Ectodermal cell (in vitro differentiated cells): ENCODE data around the gene CLEC3B.

Source experiments
- H3K27ac ChIP-seq: 2 replicates; pipeline ENCODE4 v1.7.0; 2013; ENCODE audit warnings: mild to moderate bottlenecking, low read depth, low read length; ENCODE audit not compliant: insufficient read depth, poor library complexity, severe bottlenecking
- H3K27me3 ChIP-seq: 2 replicates; pipeline ENCODE4 v1.7.0; 2013; ENCODE audit warnings: mild to moderate bottlenecking, low read length; ENCODE audit not compliant: insufficient read depth, control insufficient read depth, poor library complexity, severe bottlenecking
- H3K36me3 ChIP-seq: one replicate; pipeline ENCODE4 v1.7.0; 2013; ENCODE audit warnings: low read length; ENCODE audit not compliant: control insufficient read depth, insufficient read depth
- H3K4me1 ChIP-seq: one replicate; pipeline ENCODE4 v1.7.0; 2013; ENCODE audit warnings: low read length; ENCODE audit not compliant: control insufficient read depth, insufficient read depth
- H3K4me3 ChIP-seq: 2 replicates; pipeline ENCODE4 v1.7.0; 2013; ENCODE audit warnings: low read depth, low read length, control low read depth; ENCODE audit not compliant: insufficient read depth
- H3K9me3 ChIP-seq: 2 replicates; pipeline ENCODE4 v1.7.0; 2013; ENCODE audit warnings: mild to moderate bottlenecking, low read length, moderate library complexity; ENCODE audit not compliant: control insufficient read depth
- WGBS, 2 experiments: methylation state at CpG; one replicate each; pipeline ENCODE4 v1.1.7; 2013; ENCODE audit warnings: missing lambda C conversion rate in 2 of 2; 5-methylcytosine and 5-hydroxymethylcytosine counted together

The CLEC3B gene

GRCh38 chr3:45016916-45017315, 9.2 kb upstream of the CLEC3B start:
- Histone ChIP-seq H3K36me3 (no peaks in the 10 kb centered on the region), H3K27ac (no peak overlapping the region), H3K9me3 (no peaks in the 10 kb centered on the region), H3K4me1 (no peaks in the 10 kb centered on the region), H3K4me3 (no peak overlapping the region), H3K27me3 (no peaks in the 10 kb centered on the region)
- WGBS, 2 experiments = 82 to 95% methylated on average over 2 of the region's 2 CpGs

- WGBS, 2 experiments = 89 to 94% methylated on average over 5 of the region's 5 CpGs
- Histone ChIP-seq H3K36me3 (no peaks in the 10 kb centered on the region), H3K4me3 (no peak overlapping the region), H3K4me1 (no peaks in the 10 kb centered on the region), H3K27ac (no peak overlapping the region), H3K27me3 (no peaks in the 10 kb centered on the region), H3K9me3 (no peaks in the 10 kb centered on the region)
Measured at GRCh38 chr3:45017821-45018220, 8.3 kb upstream of the CLEC3B start.

- WGBS, 2 experiments = 94 to 95% methylated on average over 8 of the region's 8 CpGs
- no peaks in the 10 kb centered on the region for H3K9me3 ChIP-seq
- H3K36me3 ChIP-seq = no peaks in the 10 kb centered on the region
Measured at GRCh38 chr3:45020534-45020933, 5.6 kb upstream of the CLEC3B start.

GRCh38 chr3:45021524-45022297, 4.4 kb upstream of the CLEC3B start:
- WGBS, 2 experiments = 87 to 89% methylated on average over 12 of the region's 12 CpGs
- Histone ChIP-seq H3K9me3 (no peaks in the 10 kb centered on the region), H3K4me3 (no peak overlapping the region), H3K27ac (no peak overlapping the region), H3K27me3 (no peaks in the 10 kb centered on the region), H3K4me1 (no peaks in the 10 kb centered on the region), H3K36me3 (no peaks in the 10 kb centered on the region)

More at GRCh38 chr3:45020534-45020933, 5.6 kb upstream of the CLEC3B start:
- Histone ChIP-seq H3K27ac (no peak overlapping the region), H3K27me3 (no peaks in the 10 kb centered on the region), H3K4me3 (no peak overlapping the region), H3K4me1 (no peaks in the 10 kb centered on the region)

GRCh38 chr3:45023675-45024074, 2.4 kb upstream of the CLEC3B start:
- H3K4me1 ChIP-seq = no peaks in the 10 kb centered on the region
- no peaks in the 10 kb centered on the region for H3K9me3 ChIP-seq
- no peaks in the 10 kb centered on the region for H3K27me3 ChIP-seq
- no peaks in the 10 kb centered on the region for H3K36me3 ChIP-seq
- no peak overlapping the region for H3K4me3 ChIP-seq
- H3K27ac ChIP-seq = no peak overlapping the region
- 80 to 85% methylated on average over 3 of the region's 3 CpGs for WGBS, 2 experiments

GRCh38 chr3:45024542-45025255, 1.4 kb upstream of the CLEC3B start:
- H3K4me3 ChIP-seq = no peak overlapping the region
- no peak overlapping the region for H3K27ac ChIP-seq
- H3K27me3 ChIP-seq = no peaks in the 10 kb centered on the region
- WGBS, 2 experiments = 89 to 90% methylated on average over 6 of the region's 6 CpGs
- no peaks in the 10 kb centered on the region for H3K36me3 ChIP-seq
- no peaks in the 10 kb centered on the region for H3K4me1 ChIP-seq
- H3K9me3 ChIP-seq = no peaks in the 10 kb centered on the region

GRCh38 chr3:45026957-45027356, 854 bp downstream of the CLEC3B start:
- H3K4me1 ChIP-seq = no peaks in the 10 kb centered on the region
- H3K36me3 ChIP-seq = no peaks in the 10 kb centered on the region

GRCh38 chr3:45027441-45027840, 1.3 kb downstream of the CLEC3B start:
- no peaks in the 10 kb centered on the region for H3K27me3 ChIP-seq
- WGBS, 2 experiments = 95 to 98% methylated on average over 4 of the region's 4 CpGs
- H3K36me3 ChIP-seq = no peaks in the 10 kb centered on the region
- no peaks in the 10 kb centered on the region for H3K4me1 ChIP-seq
- no peak overlapping the region for H3K27ac ChIP-seq
- no peak overlapping the region for H3K4me3 ChIP-seq
- H3K9me3 ChIP-seq = no peaks in the 10 kb centered on the region

More at GRCh38 chr3:45026957-45027356, 854 bp downstream of the CLEC3B start:
- no peaks in the 10 kb centered on the region for H3K27me3 ChIP-seq
- H3K27ac ChIP-seq = no peak overlapping the region
- 66 to 72% methylated on average over 4 of the region's 4 CpGs for WGBS, 2 experiments
- no peaks in the 10 kb centered on the region for H3K9me3 ChIP-seq
- H3K4me3 ChIP-seq = no peak overlapping the region

- Histone ChIP-seq H3K27me3 (peaks cover 14% of the 10 kb centered on the region), H3K4me3 (no peak overlapping the region), H3K9me3 (no peaks in the 10 kb centered on the region), H3K27ac (no peak overlapping the region), H3K4me1 (no peaks in the 10 kb centered on the region), H3K36me3 (no peaks in the 10 kb centered on the region)
- WGBS, 2 experiments = 93 to 98% methylated on average over 2 of the region's 2 CpGs
Measured at GRCh38 chr3:45029216-45029615, 3.1 kb downstream of the CLEC3B start.

- Histone ChIP-seq H3K27me3 (peaks cover 18% of the 10 kb centered on the region), H3K4me1 (no peaks in the 10 kb centered on the region), H3K27ac (no peak overlapping the region), H3K36me3 (no peaks in the 10 kb centered on the region), H3K9me3 (no peaks in the 10 kb centered on the region), H3K4me3 (no peak overlapping the region)
- 89 to 93% methylated on average over 5 of the region's 5 CpGs for WGBS, 2 experiments
Measured at GRCh38 chr3:45029661-45030060, 3.6 kb downstream of the CLEC3B start.
